Upper lobe of left lung (tissue), 4 donors: ENCODE data around the gene PWWP3B.

ENCODE experiments used
- EP300 ChIP-seq, 4 donors: sonication (generic); formaldehyde crosslinking; IDR thresholded peaks; one replicate each; pipeline ENCODE4 v1.5.1; 2017; ENCODE audit warnings: antibody characterized with exemption in 4 of 4, control low read depth in 2 of 4
- POLR2A ChIP-seq, 4 donors: fragments of 450-650 bp; IDR thresholded peaks; one replicate each; pipeline ENCODE4 v1.5.1; 2016 to 2017; ENCODE audit warnings: antibody characterized with exemption in 4 of 4, mild to moderate bottlenecking in 2 of 4
- POLR2AphosphoS5 ChIP-seq, 2 donors: sonication (generic); formaldehyde crosslinking; IDR thresholded peaks; one replicate each; pipeline ENCODE4 v1.5.1; 2017; ENCODE audit warnings: antibody characterized with exemption in 2 of 2
- TF ChIP-seq, protein P1 (sequence below), 6 experiments: fragments of 450-650 bp in 4 of 6; fragments of 200-600 bp in 2 of 6; sonication (generic) in 2 of 6; IDR thresholded peaks; one replicate each; pipeline ENCODE4 v1.5.1; 2016 to 2019; ENCODE audit warnings: antibody characterized with exemption in 6 of 6

DNA sequence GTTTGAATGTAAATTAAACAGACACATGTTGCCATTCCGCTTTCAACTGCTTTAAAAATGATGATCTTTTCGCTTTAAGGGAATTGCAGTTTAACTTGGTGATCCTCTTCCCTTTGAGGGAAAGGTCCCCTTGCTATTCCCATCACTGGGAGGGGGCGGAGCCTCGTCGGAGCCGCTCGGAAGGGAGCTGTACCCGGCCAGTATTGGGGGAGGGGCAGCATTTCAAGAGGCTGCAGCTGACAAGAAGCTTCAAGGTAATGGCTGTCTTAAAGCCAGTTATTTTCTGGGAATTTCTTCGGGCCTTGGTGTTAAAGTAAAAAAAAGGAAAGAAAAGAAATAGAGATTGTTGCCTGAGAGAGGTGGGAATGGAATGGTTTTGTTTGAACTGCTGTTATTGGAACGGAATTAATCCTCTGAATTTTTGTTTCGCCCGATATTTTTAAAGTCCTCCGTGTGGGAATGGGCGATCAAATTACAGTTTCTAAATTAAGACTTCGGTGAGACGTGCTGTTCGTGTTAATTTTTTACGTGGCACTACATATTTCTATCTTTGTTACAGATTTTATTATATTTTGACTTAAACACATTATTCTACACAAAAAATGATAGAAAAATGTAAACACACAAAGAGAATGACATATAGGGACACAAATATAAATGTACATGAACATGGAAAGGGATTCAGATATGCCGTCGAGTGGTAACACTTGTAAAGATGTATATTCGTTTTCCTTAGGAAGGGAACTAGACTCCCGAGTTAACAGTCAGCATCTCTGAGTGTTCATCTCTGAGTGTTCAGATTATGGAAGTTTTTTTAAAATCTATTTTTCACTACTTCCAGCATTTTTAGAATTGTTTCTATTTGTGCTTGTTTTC, 9.2 kb downstream of the PWWP3B start:
- TF ChIP-seq, protein P1, sequence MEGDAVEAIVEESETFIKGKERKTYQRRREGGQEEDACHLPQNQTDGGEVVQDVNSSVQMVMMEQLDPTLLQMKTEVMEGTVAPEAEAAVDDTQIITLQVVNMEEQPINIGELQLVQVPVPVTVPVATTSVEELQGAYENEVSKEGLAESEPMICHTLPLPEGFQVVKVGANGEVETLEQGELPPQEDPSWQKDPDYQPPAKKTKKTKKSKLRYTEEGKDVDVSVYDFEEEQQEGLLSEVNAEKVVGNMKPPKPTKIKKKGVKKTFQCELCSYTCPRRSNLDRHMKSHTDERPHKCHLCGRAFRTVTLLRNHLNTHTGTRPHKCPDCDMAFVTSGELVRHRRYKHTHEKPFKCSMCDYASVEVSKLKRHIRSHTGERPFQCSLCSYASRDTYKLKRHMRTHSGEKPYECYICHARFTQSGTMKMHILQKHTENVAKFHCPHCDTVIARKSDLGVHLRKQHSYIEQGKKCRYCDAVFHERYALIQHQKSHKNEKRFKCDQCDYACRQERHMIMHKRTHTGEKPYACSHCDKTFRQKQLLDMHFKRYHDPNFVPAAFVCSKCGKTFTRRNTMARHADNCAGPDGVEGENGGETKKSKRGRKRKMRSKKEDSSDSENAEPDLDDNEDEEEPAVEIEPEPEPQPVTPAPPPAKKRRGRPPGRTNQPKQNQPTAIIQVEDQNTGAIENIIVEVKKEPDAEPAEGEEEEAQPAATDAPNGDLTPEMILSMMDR (IDR thresholded peaks at IDR 0.05): no peak
- TF ChIP-seq POLR2A (IDR thresholded peaks at IDR 0.05) (no peak), EP300 (IDR thresholded peaks at IDR 0.05) (no peak), POLR2AphosphoS5 (IDR thresholded peaks at IDR 0.05) (no peak)
